Fibroblast of lung (primary cell): ENCODE results near the gene PHTF1.

Experiments used
- EZH2 ChIP-seq: IDR thresholded peaks from 2 replicates; pipeline ENCODE4 v1.5.1; 2012; ENCODE audit warnings: low read length, control low read depth, mild to moderate bottlenecking; ENCODE audit errors: missing control alignments
- TF ChIP-seq, protein P1 (sequence below), 2 donors: IDR thresholded peaks in 1 of 2; conservative IDR thresholded peaks in 1 of 2; 1 replicate in 1 of 2; 2 replicates in 1 of 2; pipeline ENCODE4 v1.5.1; 2011 to 2012; ENCODE audit warnings: low read length in 2 of 2, control low read depth in 1 of 2, inconsistent platforms in 1 of 2, low read depth in 1 of 2, mild to moderate bottlenecking in 1 of 2

DNA sequence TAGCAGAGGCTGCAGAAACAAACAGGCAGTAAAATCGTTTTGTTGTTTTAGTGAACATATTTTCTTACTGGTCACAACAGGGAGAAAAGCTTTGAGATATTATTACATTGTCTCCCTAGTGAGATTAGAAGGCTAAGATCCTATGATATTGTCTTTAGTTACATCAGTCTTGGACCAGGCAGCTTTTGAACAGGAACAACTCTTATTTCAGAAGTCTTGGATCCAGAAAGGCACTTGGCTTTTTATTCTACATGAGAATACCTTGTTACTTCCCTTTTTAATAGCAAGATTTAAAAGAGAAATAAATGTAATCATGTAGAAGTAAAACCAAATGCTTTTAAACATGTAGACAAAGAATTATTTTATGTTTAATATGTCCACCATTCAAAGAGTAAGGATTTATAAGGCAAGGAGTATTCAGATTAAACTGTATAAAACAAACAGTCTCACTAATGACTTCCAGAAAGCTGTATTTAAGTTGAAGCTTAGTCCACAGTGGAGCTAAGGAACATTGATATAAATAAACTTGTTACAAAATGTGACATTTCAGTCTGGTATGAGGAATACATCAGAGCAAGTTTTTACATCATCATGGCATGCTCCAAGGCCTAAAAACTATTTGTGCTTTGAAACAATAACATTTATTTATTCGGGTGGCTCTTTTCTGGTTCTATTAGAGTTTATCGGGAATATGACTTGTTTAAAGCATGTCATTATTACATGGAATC is 72.2 kb downstream of the PHTF1 start:
- TF ChIP-seq EZH2, result no peak
- TF ChIP-seq, protein P1, sequence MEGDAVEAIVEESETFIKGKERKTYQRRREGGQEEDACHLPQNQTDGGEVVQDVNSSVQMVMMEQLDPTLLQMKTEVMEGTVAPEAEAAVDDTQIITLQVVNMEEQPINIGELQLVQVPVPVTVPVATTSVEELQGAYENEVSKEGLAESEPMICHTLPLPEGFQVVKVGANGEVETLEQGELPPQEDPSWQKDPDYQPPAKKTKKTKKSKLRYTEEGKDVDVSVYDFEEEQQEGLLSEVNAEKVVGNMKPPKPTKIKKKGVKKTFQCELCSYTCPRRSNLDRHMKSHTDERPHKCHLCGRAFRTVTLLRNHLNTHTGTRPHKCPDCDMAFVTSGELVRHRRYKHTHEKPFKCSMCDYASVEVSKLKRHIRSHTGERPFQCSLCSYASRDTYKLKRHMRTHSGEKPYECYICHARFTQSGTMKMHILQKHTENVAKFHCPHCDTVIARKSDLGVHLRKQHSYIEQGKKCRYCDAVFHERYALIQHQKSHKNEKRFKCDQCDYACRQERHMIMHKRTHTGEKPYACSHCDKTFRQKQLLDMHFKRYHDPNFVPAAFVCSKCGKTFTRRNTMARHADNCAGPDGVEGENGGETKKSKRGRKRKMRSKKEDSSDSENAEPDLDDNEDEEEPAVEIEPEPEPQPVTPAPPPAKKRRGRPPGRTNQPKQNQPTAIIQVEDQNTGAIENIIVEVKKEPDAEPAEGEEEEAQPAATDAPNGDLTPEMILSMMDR (conservative IDR thresholded peaks at IDR 0.05 in 1 of 2, IDR thresholded peaks at IDR 0.05 in 1 of 2; ENCODE audit: low read depth in 1 of 2, low read length in 2 of 2), result no peak
